ENCODE measurements around the gene TSPAN18. TPM values are rescaled to one million over a fixed set of nuclear protein-coding genes. Genes with fewer than 3 reads are reported as not detected.

TSPAN18 gene
- total RNA-seq, 1 donor from 2014 or later = 44.9 TPM

DNA sequence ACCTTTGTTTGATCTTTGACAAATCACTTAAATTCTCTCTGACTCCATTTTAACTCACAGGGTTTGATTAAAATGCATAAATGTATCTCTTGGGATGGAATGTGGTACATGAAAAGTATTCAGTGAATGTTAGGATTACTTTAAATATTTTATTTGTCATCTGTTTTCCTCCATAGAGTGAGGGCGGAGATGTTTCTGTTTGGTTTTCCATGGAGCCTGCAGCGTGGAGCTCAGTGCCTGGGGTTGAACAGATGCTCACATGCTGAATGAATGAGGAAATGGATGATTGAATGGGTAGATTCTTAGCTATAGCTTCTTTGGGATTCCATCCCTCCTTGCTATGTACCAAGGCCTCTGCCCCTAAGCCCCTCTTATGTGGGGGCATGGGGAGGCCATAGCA, 10.0 kb downstream of the TSPAN18 start:
- intact Hi-C loops (cut with micrococcal nuclease) = no loop called here

DNA sequence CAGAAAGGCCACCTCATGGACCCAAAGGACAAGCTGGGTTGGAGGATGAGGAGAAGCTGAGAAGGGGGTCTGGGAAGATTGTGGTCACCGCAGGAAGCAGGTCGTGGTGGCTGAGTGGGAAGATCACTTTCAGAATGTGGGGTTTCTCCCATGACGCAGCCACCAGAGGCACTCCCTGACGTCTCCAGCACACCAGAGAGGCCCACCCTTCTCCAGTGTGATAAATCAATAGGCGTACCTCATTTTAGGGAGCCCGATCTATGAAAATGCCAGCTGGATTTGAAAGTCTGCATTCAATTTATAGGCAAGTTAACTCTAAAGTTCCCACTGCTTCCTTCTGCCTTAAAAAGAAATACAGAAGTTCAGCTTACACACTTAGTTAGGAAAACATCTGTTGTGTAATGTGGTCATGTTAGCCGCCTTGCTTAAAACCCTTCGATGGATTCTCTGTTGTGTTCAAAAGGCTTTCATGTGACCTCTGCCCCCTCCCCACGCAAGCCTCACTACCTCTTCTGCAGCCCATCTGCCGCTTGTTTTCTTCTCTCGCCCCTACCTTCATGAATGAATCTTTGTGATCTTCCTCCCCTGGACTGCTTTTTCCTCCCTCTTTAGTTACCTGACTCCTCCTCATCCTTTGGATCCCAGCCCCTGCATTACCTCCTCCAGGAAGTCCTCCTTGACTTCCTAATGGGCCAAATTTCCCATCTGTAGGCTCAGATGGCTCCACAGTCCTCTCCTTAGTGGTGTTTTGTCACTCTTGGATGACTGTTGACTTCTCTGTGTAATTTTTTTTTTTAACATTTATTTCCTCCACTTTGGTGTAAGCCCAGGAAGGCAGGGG, 10.7 kb downstream of the TSPAN18 start:
- intact Hi-C loops (cut with micrococcal nuclease) = no loop called here

DNA sequence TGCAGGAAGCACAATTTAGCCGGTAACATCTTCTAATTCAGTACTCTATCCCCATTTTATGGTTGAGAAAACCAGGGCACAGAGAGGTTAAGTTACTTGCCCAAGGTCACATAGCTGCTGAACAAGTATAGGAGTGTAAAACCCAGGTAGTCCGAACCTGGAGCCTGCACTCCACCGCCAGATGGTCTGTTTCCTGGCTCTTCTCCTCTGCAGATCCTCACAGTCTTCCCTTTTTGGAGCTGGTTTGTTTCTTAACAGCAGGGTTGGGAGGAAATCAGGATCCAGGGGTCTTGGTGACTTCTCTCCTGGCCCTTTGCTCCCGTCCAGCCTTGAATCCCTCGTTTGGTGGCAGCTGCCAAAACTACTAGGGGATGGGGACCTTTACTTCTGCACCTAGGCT, 12.0 kb downstream of the TSPAN18 start:
- intact Hi-C loops (cut with micrococcal nuclease) = no loop called here

DNA sequence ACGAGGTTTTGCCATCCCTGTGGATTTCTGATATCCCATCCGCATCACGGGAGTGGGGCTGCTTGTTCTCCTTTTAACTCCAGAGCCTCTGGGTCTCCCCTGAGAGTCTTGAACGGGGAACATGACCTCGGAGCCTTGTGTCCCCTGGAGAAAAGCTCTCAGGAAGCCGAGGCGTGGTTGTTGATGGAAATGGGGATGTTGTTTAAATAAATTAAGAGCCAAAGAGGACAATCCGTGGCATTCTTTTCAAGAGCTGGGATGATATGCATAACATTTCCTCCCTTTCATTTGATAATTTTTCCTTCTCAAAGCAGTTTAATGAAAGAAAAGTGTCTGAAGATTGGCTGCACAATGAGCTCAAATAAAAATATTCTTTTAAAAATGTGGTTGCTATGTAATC, 14.2 kb downstream of the TSPAN18 start:
- intact Hi-C loops (cut with micrococcal nuclease) = no loop called here

DNA sequence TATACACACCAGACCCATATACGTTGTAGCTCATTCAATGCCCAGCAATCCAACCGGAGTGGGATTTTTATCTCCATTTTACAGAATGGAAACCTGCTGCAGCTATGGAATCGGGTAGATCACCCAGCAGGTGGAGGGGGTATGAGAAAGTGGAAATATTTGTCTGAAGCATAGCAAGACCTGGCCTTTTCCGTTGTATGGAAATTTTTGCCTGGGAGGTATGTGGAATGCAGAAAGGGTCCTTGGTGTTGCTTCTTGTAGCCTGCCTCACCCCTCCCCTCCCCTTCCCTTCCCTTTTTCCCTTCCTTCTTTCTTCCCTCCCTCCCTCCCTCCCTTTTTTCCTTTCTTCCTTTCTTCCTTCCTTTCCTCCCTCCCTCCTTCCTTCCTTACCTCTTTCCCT, 15.2 kb downstream of the TSPAN18 start:
- intact Hi-C loops (cut with micrococcal nuclease) = no loop called here

DNA sequence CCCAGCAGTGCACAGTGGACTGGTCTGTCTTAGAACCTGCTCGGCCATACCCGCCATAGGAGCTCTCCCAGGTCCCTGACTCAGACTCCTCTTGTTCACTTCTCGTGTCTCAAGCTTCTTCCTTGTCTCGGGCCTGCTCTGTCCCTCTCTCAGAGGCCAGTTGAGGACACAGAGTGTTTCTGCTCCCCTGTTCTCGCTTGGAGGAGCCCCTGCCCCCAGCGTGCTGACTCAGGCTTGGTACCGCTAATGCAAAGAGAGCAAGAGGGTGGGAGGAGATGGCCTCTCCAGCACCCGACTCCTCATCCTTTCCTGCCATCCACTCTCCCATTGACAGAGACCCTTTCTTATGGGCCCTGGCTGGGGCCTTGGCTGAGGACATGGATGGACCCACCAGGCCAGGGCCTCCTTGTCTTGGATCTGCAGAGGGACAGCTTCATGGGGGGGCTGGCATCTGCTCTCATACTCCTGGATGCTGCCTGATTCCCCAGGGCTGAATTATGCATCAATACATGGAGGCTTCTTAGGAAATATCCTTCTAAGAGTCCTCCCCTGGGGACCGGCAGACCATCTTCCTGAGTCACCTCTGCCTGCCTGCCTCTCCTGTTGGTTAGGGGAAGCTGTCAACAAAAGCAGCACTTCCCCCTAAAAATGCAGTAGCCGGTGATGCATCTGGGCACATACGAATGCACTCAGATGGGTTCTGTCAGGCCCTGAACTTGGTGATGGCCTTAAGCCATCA, 15.9 kb downstream of the TSPAN18 start:
- intact Hi-C loops (cut with micrococcal nuclease) = no loop called here

DNA sequence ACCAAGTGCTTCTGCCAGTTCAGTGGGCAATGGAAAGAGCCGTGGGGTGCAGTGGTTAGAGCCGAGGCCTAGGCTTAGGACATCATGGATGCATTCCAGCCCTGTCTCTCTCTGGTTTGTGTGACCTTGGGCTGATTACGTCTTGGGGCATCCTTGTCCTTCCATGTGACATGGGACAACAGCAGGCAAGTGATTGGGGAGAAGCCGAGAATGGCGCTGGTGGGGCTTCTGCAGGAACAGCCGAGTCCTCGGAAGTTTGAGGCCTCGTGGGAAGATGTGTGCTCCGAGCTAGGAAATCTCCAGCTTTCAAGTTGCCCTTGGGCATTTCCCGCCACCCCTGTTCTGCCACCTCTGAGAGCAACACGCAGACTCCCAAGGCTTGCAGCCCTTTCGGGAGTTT, 16.6 kb downstream of the TSPAN18 start:
- intact Hi-C loops (cut with micrococcal nuclease) = no loop called here

DNA sequence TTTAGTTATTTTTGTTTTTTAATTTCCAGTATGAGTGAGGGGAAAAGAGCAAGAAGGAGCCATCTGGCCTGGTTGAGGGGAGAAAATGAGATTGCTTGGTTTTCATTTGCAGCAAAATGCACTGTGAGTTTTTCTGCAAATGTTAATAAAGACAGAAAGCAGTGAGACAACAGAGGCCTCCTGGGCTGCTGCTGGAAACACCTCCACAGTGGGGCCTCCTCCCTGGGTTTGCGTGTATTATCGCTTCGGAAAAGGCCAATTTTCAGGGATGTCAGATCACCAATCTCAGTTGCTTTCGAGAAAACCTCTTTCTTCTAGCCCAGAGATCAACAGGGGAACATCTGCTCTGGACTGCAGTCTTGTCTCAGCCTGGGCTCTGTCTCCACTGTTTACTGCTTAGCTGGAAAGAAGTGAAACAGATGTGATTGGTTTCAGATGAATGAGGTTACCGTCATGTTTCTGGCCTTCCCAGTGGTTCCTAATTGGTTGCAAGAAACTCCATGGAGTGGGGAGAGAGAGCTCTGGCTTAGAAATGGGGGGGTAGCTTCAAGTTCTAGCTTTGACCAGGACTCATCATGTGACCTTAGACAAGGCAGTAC, 17.3 kb downstream of the TSPAN18 start:
- intact Hi-C loops (cut with micrococcal nuclease) = no loop called here

DNA sequence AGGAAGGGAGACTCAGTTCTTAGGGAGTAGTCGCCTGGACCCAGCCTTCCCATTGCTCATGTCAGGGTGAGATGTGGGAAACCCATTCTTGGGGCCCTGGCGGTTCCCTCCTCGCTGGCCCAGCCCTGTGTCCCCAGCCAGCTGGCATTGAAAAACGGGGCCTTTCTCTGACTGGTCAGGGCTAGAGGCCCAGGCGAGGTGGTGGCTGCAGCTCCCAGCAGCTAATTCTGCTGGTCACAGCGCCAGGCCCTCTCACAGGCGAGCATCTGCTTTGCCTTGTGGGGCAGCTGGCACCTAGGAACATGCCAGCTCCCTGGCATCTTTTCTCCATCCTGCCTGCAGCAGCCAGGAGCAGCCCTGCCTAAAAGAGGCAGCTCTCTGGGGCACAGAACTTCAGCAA, 20.1 kb downstream of the TSPAN18 start:
- intact Hi-C loops (cut with micrococcal nuclease) = no loop called here

DNA sequence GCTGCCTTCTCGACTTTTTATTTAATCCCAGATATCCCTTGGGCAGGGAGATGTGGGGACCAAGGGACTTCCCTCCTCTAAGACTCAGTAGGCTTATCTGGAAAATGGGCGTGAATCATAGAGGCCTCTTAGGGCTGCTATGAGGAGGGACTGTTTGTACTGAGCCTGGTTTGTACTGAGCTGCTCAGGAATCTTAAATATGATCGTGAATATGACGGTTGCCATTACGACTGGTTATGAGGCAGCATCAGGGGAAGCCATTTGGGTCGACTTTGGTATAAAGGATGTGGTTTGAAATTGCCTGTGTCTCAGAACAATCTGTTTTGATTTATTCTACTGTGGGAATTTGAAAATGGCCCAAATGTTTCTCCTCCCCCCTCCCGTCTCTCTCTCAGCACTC, 20.6 kb downstream of the TSPAN18 start:
- intact Hi-C loops (cut with micrococcal nuclease) = no loop called here

DNA sequence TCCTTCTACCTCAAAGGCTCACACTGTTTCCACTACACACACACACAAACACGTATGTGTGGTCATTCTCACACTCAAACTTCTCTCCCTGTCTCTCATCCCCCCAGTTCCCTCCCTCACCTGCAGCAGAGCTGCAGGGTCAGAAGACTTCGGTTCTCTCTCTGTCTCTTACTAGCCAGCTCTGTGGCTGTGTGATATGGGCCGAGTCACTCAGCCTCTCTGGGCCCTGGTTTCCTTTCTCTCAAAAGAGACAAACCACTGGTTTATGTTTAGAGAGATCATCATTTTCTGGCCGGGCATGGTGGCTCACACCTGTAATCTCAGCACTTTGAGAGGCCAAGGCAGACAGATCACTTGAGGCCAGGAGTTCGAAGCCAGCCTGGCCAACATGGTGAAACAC, 21.1 kb downstream of the TSPAN18 start:
- intact Hi-C loops (cut with micrococcal nuclease) = no loop called here

DNA sequence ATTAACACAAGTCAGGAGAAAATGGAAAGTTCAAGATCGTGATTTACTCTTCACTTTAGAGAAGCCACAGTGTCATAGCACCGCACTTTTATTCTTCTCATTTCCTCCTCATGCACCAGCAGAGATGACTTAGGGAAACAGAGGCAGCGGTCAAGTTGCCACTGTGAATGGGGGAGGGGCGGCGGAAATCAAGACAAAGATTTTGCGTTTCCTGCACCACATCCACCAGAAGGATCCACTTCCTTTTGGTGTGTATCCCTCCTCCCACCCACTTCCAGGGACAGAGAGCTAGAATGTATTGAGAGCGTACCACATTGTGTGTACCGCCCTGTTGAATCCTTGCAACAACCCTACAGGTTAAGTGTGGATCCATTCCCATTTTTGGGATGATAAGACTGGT, 21.8 kb downstream of the TSPAN18 start:
- intact Hi-C loops (cut with micrococcal nuclease) = no loop called here

DNA sequence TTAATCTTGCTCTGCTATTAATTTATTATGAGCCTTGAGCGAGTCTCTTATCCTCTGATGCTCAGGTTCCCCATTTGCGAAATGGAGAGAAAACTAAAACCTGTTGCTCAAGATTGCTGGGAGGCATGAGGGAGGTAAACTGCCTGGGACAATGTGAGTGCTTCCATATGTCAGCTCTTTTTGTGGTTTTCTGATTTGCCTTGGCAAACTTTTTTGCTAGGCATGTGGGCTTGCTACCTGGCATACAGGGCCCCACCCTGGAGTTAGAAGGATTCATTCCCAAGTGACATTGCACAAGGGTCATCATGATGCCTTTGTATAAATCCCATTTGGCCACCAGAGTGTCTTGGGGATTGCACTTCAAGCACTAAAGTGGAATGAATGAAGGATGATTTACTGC, 22.4 kb downstream of the TSPAN18 start:
- intact Hi-C loops (cut with micrococcal nuclease) = no loop called here

DNA sequence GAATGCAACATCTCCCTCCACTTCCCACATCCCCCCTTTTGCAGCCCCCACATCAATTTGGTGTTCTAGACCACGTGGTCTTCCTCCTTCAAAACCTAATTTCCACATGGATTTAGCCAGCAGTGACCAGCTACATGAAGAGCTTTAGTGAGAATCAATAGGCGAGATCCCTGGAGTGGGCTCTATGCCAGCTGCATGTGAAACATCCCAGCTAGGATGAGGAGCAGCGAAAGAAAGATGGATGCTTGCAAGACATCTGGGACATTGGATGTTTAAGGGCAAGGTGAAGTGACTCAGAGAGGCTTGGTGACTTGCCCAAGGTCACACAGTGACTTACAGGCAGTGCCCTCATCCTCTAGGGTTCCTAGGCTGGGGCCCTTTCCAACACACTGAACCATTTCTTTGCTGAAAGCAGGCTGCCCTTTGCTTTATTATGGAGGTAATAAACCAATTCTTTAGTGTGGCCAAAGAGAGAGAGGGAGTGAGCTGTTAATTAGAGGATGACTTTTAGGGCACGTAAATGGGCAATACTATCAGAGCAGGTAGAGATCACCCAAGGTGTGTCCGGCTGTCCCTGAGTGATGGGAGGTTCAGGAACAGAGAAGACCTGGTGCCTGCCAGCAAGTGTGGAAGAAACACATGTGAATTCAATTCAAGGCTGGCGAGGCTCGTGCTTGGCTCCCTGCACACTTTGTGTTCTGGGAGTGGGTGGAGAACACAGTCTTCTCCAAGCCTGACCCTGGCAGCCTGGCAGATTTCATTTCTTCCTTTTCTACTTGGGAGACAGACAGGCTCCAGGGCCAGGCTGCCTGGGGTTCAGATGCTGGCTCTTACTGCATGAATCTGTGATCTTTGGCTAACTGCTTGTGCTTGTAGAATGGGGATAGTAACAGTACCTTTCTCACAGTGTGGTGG, 24.0 kb downstream of the TSPAN18 start:
- intact Hi-C loops (cut with micrococcal nuclease) = no loop called here

DNA sequence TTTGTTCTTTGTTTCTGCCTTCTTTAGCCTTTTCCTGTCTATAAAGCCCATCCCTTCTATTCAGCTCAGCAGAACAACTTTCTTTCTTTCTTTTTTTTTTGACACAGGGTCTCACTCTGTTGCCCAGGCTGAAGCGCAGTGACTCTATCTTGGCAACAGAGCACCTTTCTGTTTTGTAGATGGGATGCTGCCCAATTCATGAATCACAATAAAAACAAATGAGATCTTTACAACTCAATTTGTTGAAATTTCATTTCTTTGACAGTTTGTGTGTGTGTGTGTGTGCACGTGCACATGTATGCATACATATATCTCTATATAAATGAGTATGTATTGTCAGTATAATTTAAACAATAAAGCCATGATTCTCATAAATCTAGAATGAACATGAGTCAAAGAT, 25.5 kb downstream of the TSPAN18 start:
- intact Hi-C loops (cut with micrococcal nuclease) = no loop called here

DNA sequence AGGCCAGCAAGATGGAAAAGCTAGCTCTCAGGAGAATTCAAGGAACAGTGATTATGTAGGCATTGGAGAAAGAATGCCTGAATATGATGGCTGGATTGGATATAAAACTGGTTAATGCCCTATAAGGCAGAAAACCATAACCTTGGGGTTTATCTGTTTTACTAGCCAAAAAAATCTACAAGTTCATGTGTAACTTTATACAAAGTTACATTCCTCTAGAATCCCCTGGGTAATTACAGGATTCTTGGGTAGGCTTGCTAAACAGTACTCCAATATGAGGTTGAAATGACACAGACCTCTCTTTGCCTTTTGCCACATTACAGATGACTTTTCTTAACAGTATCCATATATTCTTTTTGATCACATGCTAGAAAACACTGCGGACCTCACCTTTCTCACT, 26.0 kb downstream of the TSPAN18 start:
- intact Hi-C loops (cut with micrococcal nuclease) = no loop called here

DNA sequence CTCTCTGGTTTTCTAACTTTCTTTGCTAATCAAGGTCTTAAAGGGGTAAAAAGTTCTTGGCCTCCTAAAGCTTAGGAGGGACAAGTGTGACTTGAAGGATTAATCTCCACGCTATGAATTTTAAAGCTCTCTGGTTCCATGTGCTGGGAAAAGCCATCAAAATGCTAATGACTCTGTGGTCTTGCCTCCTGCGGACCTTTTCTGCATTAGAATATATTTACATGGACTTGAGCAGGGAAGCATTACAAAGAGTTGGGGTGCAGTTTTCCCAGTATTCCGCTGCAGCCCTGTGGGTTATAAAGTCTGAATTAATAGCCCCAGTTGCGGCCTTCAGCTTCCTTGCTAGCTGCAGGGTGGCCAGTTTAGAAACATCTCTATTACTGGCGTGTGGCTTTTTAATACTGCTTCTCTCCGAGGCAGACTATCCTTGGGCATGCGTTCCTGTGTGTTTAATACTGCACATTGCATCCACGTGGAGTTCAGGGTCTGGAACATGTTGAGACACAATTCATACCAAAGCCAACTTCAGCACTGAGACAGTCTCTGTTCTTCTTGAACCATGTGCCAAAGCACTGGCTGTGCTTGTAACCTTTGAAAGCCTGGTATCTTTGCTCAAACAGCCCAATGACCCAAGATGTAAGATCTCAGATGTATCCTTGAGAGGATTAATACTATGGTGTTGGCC, 27.3 kb downstream of the TSPAN18 start:
- intact Hi-C loops (cut with micrococcal nuclease) = no loop called here

DNA sequence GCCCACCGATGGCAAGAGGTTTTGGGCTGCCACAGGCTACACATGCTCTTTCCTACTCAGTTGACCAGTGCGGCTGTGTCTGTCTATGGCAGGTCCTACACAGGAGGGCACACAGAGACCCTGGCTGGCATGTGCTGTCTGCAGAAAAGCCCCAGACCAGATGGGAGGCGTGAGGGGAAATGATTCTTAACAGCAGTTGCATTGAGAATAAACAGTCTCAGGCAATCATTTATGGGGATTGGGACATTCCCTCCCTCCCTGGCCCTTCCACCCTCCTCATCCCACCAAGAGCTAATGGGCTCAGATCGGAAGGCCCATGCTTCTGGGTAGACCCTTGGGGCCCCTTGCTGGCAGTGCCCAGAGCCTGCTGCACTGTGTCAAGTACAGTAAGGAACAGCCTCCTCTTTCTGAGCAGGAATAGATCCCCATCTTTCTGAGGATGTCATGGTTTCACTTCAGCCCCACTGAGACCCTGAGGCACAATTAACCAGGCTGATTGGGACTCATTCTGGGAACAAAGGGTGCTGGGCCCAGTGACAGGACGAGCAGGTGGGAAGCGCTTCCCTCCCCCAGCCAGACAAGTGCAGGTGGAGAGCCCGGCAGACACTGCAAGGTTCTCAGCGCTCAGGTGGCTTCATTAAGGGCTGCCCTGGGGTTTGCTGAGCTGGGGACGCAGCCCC, 28.3 kb downstream of the TSPAN18 start:
- intact Hi-C loops (cut with micrococcal nuclease) = no loop called here

DNA sequence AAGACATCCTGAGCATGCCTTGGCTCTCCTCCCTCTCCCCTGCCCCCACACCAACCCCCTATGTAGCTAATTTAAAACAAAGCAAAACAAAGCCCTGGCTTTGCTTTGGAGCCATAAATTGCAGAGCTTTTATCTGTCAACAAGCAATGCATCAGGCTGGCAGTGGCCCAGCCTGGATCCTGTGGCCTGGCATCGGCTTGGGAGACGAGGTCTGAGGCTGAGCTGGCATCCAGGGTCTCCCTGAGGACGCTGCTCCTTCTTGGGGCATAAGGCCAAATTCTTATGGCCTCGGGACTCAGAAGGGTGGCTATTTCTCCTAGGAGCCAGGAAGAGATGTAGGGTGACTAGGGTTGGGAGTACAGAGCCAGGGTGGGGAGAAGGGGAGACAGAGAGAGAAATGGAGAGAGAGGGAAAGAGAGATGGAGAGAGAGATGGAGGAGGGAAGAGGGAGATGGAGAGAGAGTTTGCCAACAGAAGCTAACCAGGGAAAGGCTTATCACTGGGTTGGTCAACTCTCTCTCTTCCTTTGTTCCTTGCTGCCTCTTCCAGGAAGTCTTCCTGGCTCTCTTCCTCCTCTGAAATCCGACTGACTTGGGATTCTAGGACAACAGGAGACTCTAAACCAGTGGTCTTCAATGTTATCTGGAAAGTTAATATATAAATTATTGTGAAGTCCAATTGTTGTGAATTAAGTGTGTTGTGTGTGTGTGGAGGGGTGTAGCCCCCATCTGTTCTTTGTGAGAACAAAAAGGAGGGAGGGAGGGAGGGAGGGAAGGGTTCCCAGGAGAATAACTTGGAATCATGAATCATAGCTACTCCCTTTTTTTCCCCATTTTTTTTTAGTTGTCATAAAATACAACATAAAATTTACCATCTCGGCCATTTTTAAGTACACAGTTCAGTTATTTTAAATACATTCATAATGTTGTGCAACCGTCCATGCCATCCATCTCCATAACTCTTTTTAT, 29.1 kb downstream of the TSPAN18 start:
- intact Hi-C loops (cut with micrococcal nuclease) = no loop called here

Data from T-helper 1 cell treated with Interleukin-12 subunit alpha and Interleukin-12 subunit beta and Interleukin-4 antibody, amounts not matched to agents 30 ng/mL and 1 ng/mL, for 36 hours (primary cell).